NT2/D1 (cell line): ENCODE data around the gene MYO1F.
A peak's percentile ranks its signal among the peaks of the same experiment; 100 is the strongest.
"Not testable (repeated sequence)": the region's sequence is repeated elsewhere in the genome, so short reads cannot be mapped to it uniquely, and the experiment has no call there.

ENCODE experiments used
- DNase-seq: peaks from one replicate; pipeline ENCODE4 v3.0.0-alpha.2; 2011; ENCODE audit warnings: low read depth, low spot score
- H3K27me3 ChIP-seq: 2 replicates; pipeline ENCODE4 v1.6.0; 2011; ENCODE audit warnings: mild to moderate bottlenecking; ENCODE audit not compliant: insufficient read length, insufficient read depth
- H3K36me3 ChIP-seq: 2 replicates; pipeline ENCODE4 v1.6.1; 2011; ENCODE audit warnings: mild to moderate bottlenecking, low read length, mixed read lengths; ENCODE audit not compliant: insufficient read depth, insufficient read length
- H3K4me1 ChIP-seq: 2 replicates; pipeline ENCODE4 v1.5.1; 2011; ENCODE audit not compliant: insufficient read depth, insufficient read length
- H3K4me3 ChIP-seq: 2 replicates; pipeline ENCODE4 v1.5.1; 2011; ENCODE audit warnings: low read depth; ENCODE audit not compliant: insufficient read length
- H3K9ac ChIP-seq: 2 replicates; pipeline ENCODE4 v1.6.0; 2011; ENCODE audit warnings: low read depth; ENCODE audit not compliant: insufficient read length
- H3K9me3 ChIP-seq: 2 replicates; pipeline ENCODE4 v1.5.1; 2011; ENCODE audit warnings: mild to moderate bottlenecking, low read length; ENCODE audit not compliant: insufficient read depth
- SUZ12 ChIP-seq: IDR thresholded peaks from 2 replicates; pipeline ENCODE4 v1.6.1; 2011; ENCODE audit not compliant: insufficient read length, insufficient read depth; ENCODE audit errors: extremely low read depth
- YY1 ChIP-seq: IDR thresholded peaks from 2 replicates; pipeline ENCODE4 v1.6.1; 2011; ENCODE audit not compliant: insufficient read length, insufficient read depth
- ZNF274 ChIP-seq: IDR thresholded peaks from 2 replicates; pipeline ENCODE4 v1.6.1; 2011; ENCODE audit warnings: mild to moderate bottlenecking, low read depth, low read length

MYO1F gene

GRCh38 chr19:8573316-8573715 lies 3.9 kb downstream of the MYO1F start:
- Histone ChIP-seq H3K9me3 (no peaks in the 10 kb centered on the region), H3K27me3 (no peaks in the 10 kb centered on the region), H3K4me3 (no peak overlapping the region), H3K9ac (no peak overlapping the region), H3K4me1 (peaks cover 20% of the 10 kb centered on the region), H3K36me3 (no peaks in the 10 kb centered on the region)
- no peak for DNase-seq
- TF ChIP-seq SUZ12 (no peak), YY1 (no peak), ZNF274 (no peak)

DNA sequence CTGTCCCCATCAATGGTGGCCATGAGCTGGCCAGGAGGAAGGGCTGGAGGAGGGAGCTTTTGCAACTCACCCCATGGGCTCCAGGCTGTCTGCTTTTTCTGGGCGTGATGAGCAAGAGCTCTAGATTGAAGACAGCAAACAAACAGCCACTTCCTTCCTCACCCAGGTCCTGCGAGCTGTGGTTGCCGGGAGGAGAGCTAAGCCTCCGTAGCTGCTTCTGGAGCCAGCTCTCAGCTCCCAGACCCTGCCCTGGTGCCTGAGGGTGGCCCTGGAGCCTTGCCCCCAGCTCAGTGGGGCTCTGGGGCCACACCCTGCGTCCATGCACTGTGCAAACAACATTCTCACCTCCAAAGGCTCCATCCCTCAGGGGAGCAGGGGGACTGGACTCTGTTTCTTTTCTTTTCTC lies 6.2 kb downstream of the MYO1F start:
- no peaks in the 10 kb centered on the region for H3K9me3 ChIP-seq
- no peaks in the 10 kb centered on the region for H3K36me3 ChIP-seq
- H3K4me1 ChIP-seq: peaks cover 18% of the 10 kb centered on the region
- TF ChIP-seq SUZ12 (no peak), ZNF274 (no peak), YY1 (no peak)
- DNase-seq: no peak
- no peaks in the 10 kb centered on the region for H3K27me3 ChIP-seq
- H3K4me3 ChIP-seq: no peak overlapping the region
- no peak overlapping the region for H3K9ac ChIP-seq

GRCh38 chr19:8569066-8569771 lies 8.0 kb downstream of the MYO1F start:
- no peak for TF ChIP-seq ZNF274
- no peak for TF ChIP-seq SUZ12
- no peak for TF ChIP-seq YY1
- Histone ChIP-seq H3K9ac (no peak overlapping the region), H3K36me3 (no peaks in the 10 kb centered on the region), H3K27me3 (no peaks in the 10 kb centered on the region), H3K9me3 (no peaks in the 10 kb centered on the region), H3K4me1 (peaks cover 15% of the 10 kb centered on the region), H3K4me3 (no peak overlapping the region)
- DNase-seq: no peak

DNA sequence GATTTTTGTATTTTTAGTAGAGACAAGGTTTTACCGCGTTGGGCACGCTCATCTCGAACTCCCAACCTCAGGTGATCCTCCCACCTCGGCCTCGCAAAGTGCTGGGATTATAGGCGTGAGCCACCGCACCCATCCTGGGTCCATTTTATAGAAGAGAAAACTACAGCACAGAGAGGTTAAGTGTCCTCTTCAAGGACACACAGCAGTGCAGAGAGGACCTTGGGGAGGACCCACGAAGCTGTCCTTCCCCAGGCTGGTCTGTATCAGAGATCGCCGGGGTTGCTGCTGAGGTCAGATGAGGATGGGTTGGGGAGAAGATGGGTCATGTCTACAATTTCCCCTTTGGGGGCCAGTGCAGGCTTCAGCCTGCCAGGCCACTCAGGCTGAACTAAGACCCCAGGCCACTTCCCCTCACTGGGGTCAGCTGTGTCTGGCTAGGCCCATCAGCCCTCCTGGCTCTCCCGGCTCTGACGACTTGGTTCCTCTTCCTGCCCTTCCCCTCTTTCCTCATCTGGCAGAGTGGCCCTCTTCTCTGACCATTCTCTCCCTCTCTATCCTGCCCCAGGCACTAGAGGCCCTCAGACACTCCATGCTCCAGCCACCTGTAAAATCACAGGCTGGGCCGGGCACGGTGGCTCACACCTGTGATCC lies 9.6 kb downstream of the MYO1F start:
- peaks cover 15% of the 10 kb centered on the region for H3K4me1 ChIP-seq
- no peaks in the 10 kb centered on the region for H3K9me3 ChIP-seq
- no peak overlapping the region for H3K9ac ChIP-seq
- H3K36me3 ChIP-seq: no peaks in the 10 kb centered on the region
- no peaks in the 10 kb centered on the region for H3K27me3 ChIP-seq
- TF ChIP-seq ZNF274: no peak
- no peak for TF ChIP-seq YY1
- TF ChIP-seq SUZ12: no peak
- no peak overlapping the region for H3K4me3 ChIP-seq
- no peak for DNase-seq

GRCh38 chr19:8566855-8567254 lies 10.4 kb downstream of the MYO1F start:
- Histone ChIP-seq H3K9ac (no peak overlapping the region), H3K4me3 (no peak overlapping the region), H3K9me3 (no peaks in the 10 kb centered on the region), H3K36me3 (no peaks in the 10 kb centered on the region), H3K27me3 (no peaks in the 10 kb centered on the region), H3K4me1 (peaks cover 15% of the 10 kb centered on the region)
- TF ChIP-seq ZNF274 (no peak), SUZ12 (no peak), YY1 (no peak)
- no peak for DNase-seq

DNA sequence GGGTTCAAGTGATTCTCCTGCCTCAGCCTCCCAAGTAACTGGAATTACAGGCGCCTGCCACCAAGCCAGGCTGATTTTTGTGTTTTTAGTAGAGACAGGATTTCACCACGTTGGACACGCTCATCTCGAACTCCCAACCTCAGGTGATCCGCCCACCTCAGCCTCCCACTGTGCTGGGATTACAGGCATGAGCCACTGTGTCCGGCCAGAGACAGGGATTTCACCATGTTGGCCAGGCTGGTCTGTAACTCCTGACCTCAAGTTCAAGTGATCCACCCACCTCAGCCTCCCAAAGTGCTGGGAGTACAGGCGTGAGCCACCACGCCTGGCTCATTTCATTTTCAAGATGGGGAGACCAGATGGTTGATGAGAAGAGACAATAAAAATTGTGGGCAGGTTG lies 12.4 kb downstream of the MYO1F start:
- H3K4me1 ChIP-seq, H3K36me3 ChIP-seq, H3K27me3 ChIP-seq, DNase-seq, H3K9me3 ChIP-seq, H3K9ac ChIP-seq, H3K4me3 ChIP-seq: not testable (repeated sequence)

- no peaks in the 10 kb centered on the region for H3K4me1 ChIP-seq
- no peak overlapping the region for H3K4me3 ChIP-seq
- H3K9ac ChIP-seq: no peak overlapping the region
- no peaks in the 10 kb centered on the region for H3K36me3 ChIP-seq
- TF ChIP-seq YY1 (no peak), SUZ12 (no peak), ZNF274 (no peak)
- H3K9me3 ChIP-seq: no peaks in the 10 kb centered on the region
- peak; percentile 38 for DNase-seq
- H3K27me3 ChIP-seq: no peaks in the 10 kb centered on the region
Observed at GRCh38 chr19:8561075-8561764, 16.0 kb downstream of the MYO1F start.
